ENCODE results near the gene PPP1R2. TPM values are rescaled to one million over a fixed set of nuclear protein-coding genes. Genes with fewer than 3 reads are reported as not detected.

The PPP1R2 gene
- total and polyA plus RNA-seq, 4 donors: 26.2 to 77.0 (median 46.5) TPM

DNA sequence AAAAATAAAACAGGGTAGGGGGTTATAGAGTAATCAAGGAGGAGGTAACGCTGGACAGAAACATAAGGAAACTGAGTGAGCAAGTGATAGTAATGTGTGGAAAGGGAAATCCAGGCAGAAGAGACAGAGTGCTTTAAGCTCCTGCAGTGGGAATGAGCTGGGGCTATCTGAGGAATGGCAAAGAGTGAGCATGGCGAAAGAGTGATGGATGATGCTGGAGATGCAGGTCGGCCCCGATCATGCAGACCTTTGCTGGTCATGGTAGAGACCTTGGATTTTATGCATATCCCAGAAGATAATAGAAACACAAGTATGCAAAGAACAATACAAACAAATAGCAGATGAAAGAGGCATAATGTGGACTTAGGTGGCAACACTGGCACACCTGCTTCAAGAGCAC lies 74.3 kb downstream of the PPP1R2 start:
- Histone ChIP-seq H3K27me3 (ENCODE audit: control insufficient read depth in 3 of 3, insufficient read depth in 3 of 3, low read length in 2 of 3) (no peaks in the 10 kb centered on the region), H3K36me3 (ENCODE audit: control insufficient read depth in 4 of 4, insufficient read depth in 4 of 4, low read length in 4 of 4) (no peaks in the 10 kb centered on the region), H3K9ac (ENCODE audit: insufficient read depth in 1 of 2, low read length in 2 of 2) (no peak overlapping the region), H3K27ac (ENCODE audit: low read depth in 1 of 2, low read length in 1 of 2) (no peak overlapping the region), H3K4me1 (ENCODE audit: control insufficient read depth in 5 of 5, insufficient read depth in 5 of 5, low read length in 5 of 5) (no peaks in the 10 kb centered on the region), H3K9me3 (ENCODE audit: control insufficient read depth in 4 of 4, insufficient read depth in 3 of 4, low read length in 3 of 4) (peaks cover 0 to 2% (median 0%) of the 10 kb centered on the region in 4 donors), H3K4me3 (no peak overlapping the region)
- WGBS, 2 donors: 92 to 94% methylated on average over 4 of the region's 4 CpGs
- DNase-seq (no peak), ATAC-seq (ENCODE audit: insufficient read depth, low FRiP score) (no peak)
- TF ChIP-seq, protein P1, sequence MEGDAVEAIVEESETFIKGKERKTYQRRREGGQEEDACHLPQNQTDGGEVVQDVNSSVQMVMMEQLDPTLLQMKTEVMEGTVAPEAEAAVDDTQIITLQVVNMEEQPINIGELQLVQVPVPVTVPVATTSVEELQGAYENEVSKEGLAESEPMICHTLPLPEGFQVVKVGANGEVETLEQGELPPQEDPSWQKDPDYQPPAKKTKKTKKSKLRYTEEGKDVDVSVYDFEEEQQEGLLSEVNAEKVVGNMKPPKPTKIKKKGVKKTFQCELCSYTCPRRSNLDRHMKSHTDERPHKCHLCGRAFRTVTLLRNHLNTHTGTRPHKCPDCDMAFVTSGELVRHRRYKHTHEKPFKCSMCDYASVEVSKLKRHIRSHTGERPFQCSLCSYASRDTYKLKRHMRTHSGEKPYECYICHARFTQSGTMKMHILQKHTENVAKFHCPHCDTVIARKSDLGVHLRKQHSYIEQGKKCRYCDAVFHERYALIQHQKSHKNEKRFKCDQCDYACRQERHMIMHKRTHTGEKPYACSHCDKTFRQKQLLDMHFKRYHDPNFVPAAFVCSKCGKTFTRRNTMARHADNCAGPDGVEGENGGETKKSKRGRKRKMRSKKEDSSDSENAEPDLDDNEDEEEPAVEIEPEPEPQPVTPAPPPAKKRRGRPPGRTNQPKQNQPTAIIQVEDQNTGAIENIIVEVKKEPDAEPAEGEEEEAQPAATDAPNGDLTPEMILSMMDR (IDR thresholded peaks at IDR 0.05; ENCODE audit: control extremely low read depth, extremely low read depth): no peak

GRCh38 chr3:195468391-195468776 lies 74.7 kb downstream of the PPP1R2 start:
- WGBS, 2 donors: 74 to 81% methylated on average over 4 of the region's 4 CpGs
- ATAC-seq (ENCODE audit: insufficient read depth, low FRiP score) (no peak), DNase-seq (no peak)
- Histone ChIP-seq H3K27ac (ENCODE audit: low read depth in 1 of 2, low read length in 1 of 2) (no peak overlapping the region), H3K9me3 (ENCODE audit: control insufficient read depth in 4 of 4, insufficient read depth in 3 of 4, low read length in 3 of 4) (peaks cover 0 to 2% (median 0%) of the 10 kb centered on the region in 4 donors), H3K9ac (ENCODE audit: insufficient read depth in 1 of 2, low read length in 2 of 2) (no peak overlapping the region), H3K4me1 (ENCODE audit: control insufficient read depth in 5 of 5, insufficient read depth in 5 of 5, low read length in 5 of 5) (no peaks in the 10 kb centered on the region), H3K36me3 (ENCODE audit: control insufficient read depth in 4 of 4, insufficient read depth in 4 of 4, low read length in 4 of 4) (no peaks in the 10 kb centered on the region), H3K27me3 (ENCODE audit: control insufficient read depth in 3 of 3, insufficient read depth in 3 of 3, low read length in 2 of 3) (no peaks in the 10 kb centered on the region), H3K4me3 (no peak overlapping the region)
- TF ChIP-seq, protein P1 (IDR thresholded peaks at IDR 0.05; ENCODE audit: control extremely low read depth, extremely low read depth): no peak

GRCh38 chr3:195467641-195468390 lies 75.3 kb downstream of the PPP1R2 start:
- Histone ChIP-seq H3K27ac (ENCODE audit: low read depth in 1 of 2, low read length in 1 of 2) (no peak overlapping the region), H3K9ac (ENCODE audit: insufficient read depth in 1 of 2, low read length in 2 of 2) (no peak overlapping the region), H3K4me3 (no peak overlapping the region), H3K4me1 (ENCODE audit: control insufficient read depth in 5 of 5, insufficient read depth in 5 of 5, low read length in 5 of 5) (no peaks in the 10 kb centered on the region), H3K9me3 (ENCODE audit: control insufficient read depth in 4 of 4, insufficient read depth in 3 of 4, low read length in 3 of 4) (peaks cover 0 to 2% (median 0%) of the 10 kb centered on the region in 4 donors), H3K27me3 (ENCODE audit: control insufficient read depth in 3 of 3, insufficient read depth in 3 of 3, low read length in 2 of 3) (no peaks in the 10 kb centered on the region), H3K36me3 (ENCODE audit: control insufficient read depth in 4 of 4, insufficient read depth in 4 of 4, low read length in 4 of 4) (no peaks in the 10 kb centered on the region)
- DNase-seq (no peak), ATAC-seq (ENCODE audit: insufficient read depth, low FRiP score) (no peak)
- 95 to 97% methylated on average over 5 of the region's 5 CpGs for WGBS, 2 donors
- TF ChIP-seq, protein P1 (IDR thresholded peaks at IDR 0.05; ENCODE audit: control extremely low read depth, extremely low read depth): no peak

Measured in lung (tissue), 12 donors.